ENCODE data around the gene CX3CR1. TPM values are rescaled to one million over a fixed set of nuclear protein-coding genes. Genes with fewer than 3 reads are reported as not detected.

The CX3CR1 gene
- total and polyA plus RNA-seq, 8 donors: 0.06 to 0.43 (median 0.26) TPM; not detected in 4

DNA sequence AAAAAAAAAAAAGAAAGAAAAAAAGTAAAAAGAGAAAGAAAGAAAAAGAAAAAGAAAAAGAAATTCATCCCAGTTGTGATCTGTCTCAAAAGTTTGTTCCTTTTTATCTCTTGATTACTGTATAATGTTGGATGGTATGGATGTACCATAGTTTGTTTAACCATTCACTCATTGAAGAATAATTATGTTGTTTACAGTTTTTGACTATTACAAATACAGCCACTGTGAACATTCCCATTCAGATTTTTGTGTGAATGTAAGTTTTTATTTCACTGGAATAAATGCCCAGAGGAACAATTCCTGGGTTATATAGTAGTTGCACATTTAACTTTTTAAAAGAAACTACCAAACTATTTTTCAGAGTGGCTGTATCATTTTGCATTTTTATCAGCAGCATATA lies 39.4 kb upstream of the CX3CR1 start:
- DNase-seq: no peak
- H3K4me3 ChIP-seq: no peak overlapping the region
- peaks cover 0 to 8% (median 4%) of the 10 kb centered on the region in 4 donors for H3K9me3 ChIP-seq
- TF ChIP-seq, protein P1, sequence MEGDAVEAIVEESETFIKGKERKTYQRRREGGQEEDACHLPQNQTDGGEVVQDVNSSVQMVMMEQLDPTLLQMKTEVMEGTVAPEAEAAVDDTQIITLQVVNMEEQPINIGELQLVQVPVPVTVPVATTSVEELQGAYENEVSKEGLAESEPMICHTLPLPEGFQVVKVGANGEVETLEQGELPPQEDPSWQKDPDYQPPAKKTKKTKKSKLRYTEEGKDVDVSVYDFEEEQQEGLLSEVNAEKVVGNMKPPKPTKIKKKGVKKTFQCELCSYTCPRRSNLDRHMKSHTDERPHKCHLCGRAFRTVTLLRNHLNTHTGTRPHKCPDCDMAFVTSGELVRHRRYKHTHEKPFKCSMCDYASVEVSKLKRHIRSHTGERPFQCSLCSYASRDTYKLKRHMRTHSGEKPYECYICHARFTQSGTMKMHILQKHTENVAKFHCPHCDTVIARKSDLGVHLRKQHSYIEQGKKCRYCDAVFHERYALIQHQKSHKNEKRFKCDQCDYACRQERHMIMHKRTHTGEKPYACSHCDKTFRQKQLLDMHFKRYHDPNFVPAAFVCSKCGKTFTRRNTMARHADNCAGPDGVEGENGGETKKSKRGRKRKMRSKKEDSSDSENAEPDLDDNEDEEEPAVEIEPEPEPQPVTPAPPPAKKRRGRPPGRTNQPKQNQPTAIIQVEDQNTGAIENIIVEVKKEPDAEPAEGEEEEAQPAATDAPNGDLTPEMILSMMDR (IDR thresholded peaks at IDR 0.05): no peak
- TF ChIP-seq POLR2AphosphoS5 (IDR thresholded peaks at IDR 0.05) (no peak), EP300 (IDR thresholded peaks at IDR 0.05) (no peak), POLR2A (IDR thresholded peaks at IDR 0.05) (no peak)
- intact Hi-C loops (cut with DNase I; ENCODE audit: low total_unique reads): no loop called here
- no peaks in the 10 kb centered on the region for H3K27me3 ChIP-seq
- H3K36me3 ChIP-seq: no peaks in the 10 kb centered on the region
- peaks cover 0 to 7% (median 0%) of the 10 kb centered on the region in 4 donors for H3K4me1 ChIP-seq
- no peak overlapping the region for H3K27ac ChIP-seq

DNA sequence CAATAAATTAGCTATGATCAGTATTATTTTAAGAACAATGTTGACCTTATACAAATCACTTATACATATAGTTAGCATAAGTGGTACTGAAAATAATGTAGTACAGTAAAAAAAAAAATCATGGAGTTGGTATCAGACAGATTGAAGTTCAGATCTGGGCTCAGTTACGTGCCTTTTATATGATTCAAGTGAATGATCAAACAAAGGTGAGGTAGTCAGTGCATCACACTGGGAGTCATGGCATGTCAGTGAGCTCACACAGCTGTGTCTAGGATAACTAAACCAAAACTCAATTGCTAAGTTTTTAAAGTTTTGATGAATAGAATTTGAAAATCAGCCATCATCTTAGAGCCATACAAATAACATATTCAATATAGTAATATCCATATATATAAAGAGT lies 38.5 kb upstream of the CX3CR1 start:
- H3K27me3 ChIP-seq: no peaks in the 10 kb centered on the region
- H3K4me3 ChIP-seq: no peak overlapping the region
- DNase-seq: no peak
- intact Hi-C loops (cut with DNase I; ENCODE audit: low total_unique reads): no loop called here
- no peaks in the 10 kb centered on the region for H3K36me3 ChIP-seq
- peaks cover 0 to 7% (median 0%) of the 10 kb centered on the region in 4 donors for H3K4me1 ChIP-seq
- TF ChIP-seq POLR2A (IDR thresholded peaks at IDR 0.05) (no peak), POLR2AphosphoS5 (IDR thresholded peaks at IDR 0.05) (no peak), EP300 (IDR thresholded peaks at IDR 0.05) (no peak)
- TF ChIP-seq, protein P1 (IDR thresholded peaks at IDR 0.05): no peak
- no peak overlapping the region for H3K27ac ChIP-seq
- 50 to 75% (median 58%) methylated on average over 1 of the region's 1 CpG for WGBS, 5 donors
- peaks cover 0 to 11% (median 5%) of the 10 kb centered on the region in 4 donors for H3K9me3 ChIP-seq

DNA sequence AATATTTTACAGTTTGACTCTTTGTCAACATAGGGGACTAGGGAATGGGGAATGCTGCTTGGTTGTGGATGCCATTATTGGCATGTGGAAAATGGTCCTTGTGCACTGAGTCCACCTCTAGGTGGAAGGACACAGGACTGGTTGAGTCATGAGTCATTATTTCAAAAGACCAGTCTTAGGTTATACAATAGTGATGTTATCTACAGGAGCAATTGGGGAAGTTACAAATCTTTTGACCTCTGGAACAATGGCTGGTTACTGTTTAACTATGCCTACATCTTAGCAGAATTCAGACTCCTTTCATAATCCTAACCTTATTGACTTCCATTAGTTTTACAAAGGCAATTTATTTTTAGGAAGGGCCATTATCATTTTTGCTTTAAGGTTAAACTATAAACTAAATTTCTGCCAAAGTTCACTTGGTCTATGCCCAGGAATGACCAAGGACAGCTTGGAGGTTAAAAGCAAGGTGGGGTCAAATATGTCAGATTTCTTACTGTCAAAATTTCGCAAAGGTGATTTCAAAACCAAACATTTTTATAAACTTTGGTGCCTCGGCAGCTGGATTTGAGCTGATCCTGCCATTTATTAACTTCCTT lies 37.8 kb upstream of the CX3CR1 start:
- TF ChIP-seq, protein P1 (IDR thresholded peaks at IDR 0.05): no peak
- no peak for TF ChIP-seq POLR2A (IDR thresholded peaks at IDR 0.05)
- peak in 1 of 3 donors; percentile 57 for TF ChIP-seq POLR2AphosphoS5 (IDR thresholded peaks at IDR 0.05)
- Histone ChIP-seq H3K27me3 (no peaks in the 10 kb centered on the region), H3K4me1 (peaks cover 0 to 7% (median 0%) of the 10 kb centered on the region in 4 donors), H3K36me3 (no peaks in the 10 kb centered on the region), H3K27ac (peak overlapping the region in 2 of 5 donors; percentile 16 to 29), H3K9me3 (peaks cover 0 to 11% (median 5%) of the 10 kb centered on the region in 4 donors), H3K4me3 (no peak overlapping the region)
- peak in 1 of 2 donors; percentile 56 for DNase-seq
- 33 to 63% (median 46%) methylated on average over 2 of the region's 2 CpGs for WGBS, 5 donors
- intact Hi-C loops (cut with DNase I; ENCODE audit: low total_unique reads): no loop called here

DNA sequence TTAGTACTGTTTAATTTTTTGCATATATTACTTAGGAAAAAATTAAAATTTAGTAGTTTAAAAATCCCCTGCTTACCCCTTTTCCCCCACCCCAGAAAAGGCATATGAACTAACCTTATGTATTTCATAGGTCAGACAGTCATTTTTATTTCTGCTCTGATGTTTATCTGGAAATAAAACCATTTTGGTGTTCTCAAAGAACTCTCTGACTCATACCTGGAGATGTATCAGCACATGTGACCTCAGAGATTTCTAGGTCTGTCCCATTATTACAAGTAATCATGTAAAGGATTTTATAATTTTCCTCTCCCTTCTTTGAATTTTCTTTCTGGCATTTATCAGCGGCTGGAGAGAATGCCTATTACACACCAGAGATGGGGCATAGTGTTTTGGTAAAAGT lies 35.6 kb upstream of the CX3CR1 start:
- Histone ChIP-seq H3K27ac (no peak overlapping the region), H3K27me3 (no peaks in the 10 kb centered on the region), H3K36me3 (no peaks in the 10 kb centered on the region), H3K9me3 (peaks cover 0 to 11% (median 5%) of the 10 kb centered on the region in 4 donors), H3K4me1 (peaks cover 0 to 7% (median 0%) of the 10 kb centered on the region in 4 donors), H3K4me3 (no peak overlapping the region)
- TF ChIP-seq, protein P1 (IDR thresholded peaks at IDR 0.05): no peak
- TF ChIP-seq EP300 (IDR thresholded peaks at IDR 0.05) (no peak), POLR2AphosphoS5 (IDR thresholded peaks at IDR 0.05) (no peak), POLR2A (IDR thresholded peaks at IDR 0.05) (no peak)
- DNase-seq: no peak
- WGBS, 5 donors: 74 to 96% (median 89%) methylated on average over 1 of the region's 1 CpG
- intact Hi-C loops (cut with DNase I; ENCODE audit: low total_unique reads): no loop called here
